Keratinocyte (primary cell): Measurements from ENCODE around the gene C11orf86.

Source experiments
- EZH2 ChIP-seq: IDR thresholded peaks from one replicate; pipeline ENCODE4 v1.6.1; 2012; ENCODE audit warnings: inconsistent platforms, mild to moderate bottlenecking, low read length, moderate library complexity
- TF ChIP-seq, protein P1 (sequence below), 3 experiments: IDR thresholded peaks in 1 of 3; conservative IDR thresholded peaks in 1 of 3; optimal IDR thresholded peaks in 1 of 3; 2 replicates in 2 of 3; 3 replicates in 1 of 3; pipeline versions ENCODE3 to v1.5.1; 2011; ENCODE audit warnings: low read length in 3 of 3, mild to moderate bottlenecking in 3 of 3, moderate library complexity in 2 of 3, control low read depth in 1 of 3, inconsistent platforms in 1 of 3; ENCODE audit not compliant: insufficient read depth in 2 of 3; ENCODE audit errors: extremely low read depth in 1 of 3

DNA sequence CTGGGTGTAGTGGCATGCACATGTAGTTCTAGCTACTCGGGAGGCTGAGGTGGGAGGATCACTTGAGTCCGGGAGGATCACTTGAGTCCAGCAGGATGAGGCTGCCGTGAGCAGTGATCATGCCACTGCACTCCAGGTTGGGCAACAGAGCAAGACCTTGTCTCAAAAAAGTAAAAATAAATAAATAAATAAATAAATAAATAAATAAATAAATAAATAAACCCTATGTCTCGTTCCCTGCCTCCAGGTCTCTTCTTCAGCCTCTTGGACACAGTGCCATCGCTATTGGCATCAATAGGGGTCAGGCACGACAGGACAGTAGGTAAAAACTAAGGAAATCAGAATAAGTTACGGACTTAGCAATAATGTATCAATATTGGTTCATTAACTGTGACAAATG lies 24.5 kb downstream of the C11orf86 start:
- TF ChIP-seq, protein P1, sequence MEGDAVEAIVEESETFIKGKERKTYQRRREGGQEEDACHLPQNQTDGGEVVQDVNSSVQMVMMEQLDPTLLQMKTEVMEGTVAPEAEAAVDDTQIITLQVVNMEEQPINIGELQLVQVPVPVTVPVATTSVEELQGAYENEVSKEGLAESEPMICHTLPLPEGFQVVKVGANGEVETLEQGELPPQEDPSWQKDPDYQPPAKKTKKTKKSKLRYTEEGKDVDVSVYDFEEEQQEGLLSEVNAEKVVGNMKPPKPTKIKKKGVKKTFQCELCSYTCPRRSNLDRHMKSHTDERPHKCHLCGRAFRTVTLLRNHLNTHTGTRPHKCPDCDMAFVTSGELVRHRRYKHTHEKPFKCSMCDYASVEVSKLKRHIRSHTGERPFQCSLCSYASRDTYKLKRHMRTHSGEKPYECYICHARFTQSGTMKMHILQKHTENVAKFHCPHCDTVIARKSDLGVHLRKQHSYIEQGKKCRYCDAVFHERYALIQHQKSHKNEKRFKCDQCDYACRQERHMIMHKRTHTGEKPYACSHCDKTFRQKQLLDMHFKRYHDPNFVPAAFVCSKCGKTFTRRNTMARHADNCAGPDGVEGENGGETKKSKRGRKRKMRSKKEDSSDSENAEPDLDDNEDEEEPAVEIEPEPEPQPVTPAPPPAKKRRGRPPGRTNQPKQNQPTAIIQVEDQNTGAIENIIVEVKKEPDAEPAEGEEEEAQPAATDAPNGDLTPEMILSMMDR (optimal IDR thresholded peaks at IDR 0.05 in 1 of 3, IDR thresholded peaks at IDR 0.05 in 1 of 3, conservative IDR thresholded peaks at IDR 0.05 in 1 of 3; ENCODE audit: extremely low read depth in 1 of 3, insufficient read depth in 2 of 3, low read length in 3 of 3): no peak
- no peak for TF ChIP-seq EZH2
